ENCODE data around the gene PPP2R5E. TPM values are rescaled to one million over a fixed set of nuclear protein-coding genes. Genes with fewer than 3 reads are reported as not detected.

PPP2R5E gene
- total and polyA plus RNA-seq, 9 of the 15 experiments (the other 6 are each of a cell fraction or from before 2014, with no cell fraction given): 4.2 to 30.3 (median 11.0) TPM

- BruUV-seq (replicated peaks): no TSS peak
- Histone ChIP-seq H3K27ac (ENCODE audit: extremely low read depth, low read depth, low read length) (no peak overlapping the region), H3K36me3 (ENCODE audit: control insufficient read depth, insufficient read depth, low read length) (no peaks in the 10 kb centered on the region), H3K4me3 (no peak overlapping the region), H3K9me3 (replicated peaks; ENCODE audit: control insufficient read depth, insufficient read depth, low read depth, low read length) (no peaks in the 10 kb centered on the region), H4K20me1 (replicated peaks; ENCODE audit: control insufficient read depth, insufficient read depth, low read length) (no peaks in the 10 kb centered on the region), H3K27me3 (ENCODE audit: control insufficient read depth in 2 of 2, insufficient read depth in 2 of 2, low read length in 2 of 2) (no peaks in the 10 kb centered on the region; a peak in 2 of 5 replicates), H3K9ac (ENCODE audit: insufficient read depth in 1 of 2, low read depth in 2 of 2, low read length in 2 of 2) (no peak overlapping the region), H2AFZ (ENCODE audit: low read depth, low read length) (no peak overlapping the region), H3K79me2 (ENCODE audit: control insufficient read depth, insufficient read depth, low read length) (no peaks in the 10 kb centered on the region), H3K9me1 (ENCODE audit: control insufficient read depth, insufficient read depth, low read length) (no peaks in the 10 kb centered on the region), H3K4me2 (ENCODE audit: insufficient read depth, low read length) (no peak overlapping the region), H3K4me1 (replicated peaks in 1 of 2; ENCODE audit: control insufficient read depth in 2 of 2, insufficient read depth in 2 of 2, low read length in 2 of 2) (no peaks in the 10 kb centered on the region)
- ATAC-seq (no peak), DNase-seq (ENCODE audit: extremely low read depth in 1 of 4, low spot score in 3 of 4) (no peak), FAIRE-seq (no peak)
- ChIA-PET POLR2A (no interaction called here), CTCF (ENCODE audit: low intra/inter-chr PET ratio) (no interaction called here)
- no peak for TF ChIP-seq KAT8 (IDR thresholded peaks at IDR 0.05; ENCODE audit: low read depth)
- in situ Hi-C loops (cut with MboI) (no loop called here), intact Hi-C loops (cut with micrococcal nuclease) (no loop called here)
- 0% methylated on average over 4 of the region's 4 CpGs for WGBS (ENCODE audit: insufficient coverage, low coverage, missing lambda C conversion rate)
These were observed 198.8 kb downstream of the PPP2R5E start for GRCh38 chr14:63344336-63344735.

- intact Hi-C loops (cut with micrococcal nuclease): no loop called here
- H3K4me3 ChIP-seq: no peak overlapping the region
- BruUV-seq (replicated peaks): no TSS peak
- no peaks in the 10 kb centered on the region for H3K79me2 ChIP-seq (ENCODE audit: control insufficient read depth, insufficient read depth, low read length)
- no peaks in the 10 kb centered on the region for H3K36me3 ChIP-seq (ENCODE audit: control insufficient read depth, insufficient read depth, low read length)
- FAIRE-seq (no peak), ATAC-seq (no peak), DNase-seq (ENCODE audit: extremely low read depth in 1 of 4, low spot score in 3 of 4) (no peak)
- no peaks in the 10 kb centered on the region; a peak in 2 of 5 replicates for H3K27me3 ChIP-seq (ENCODE audit: control insufficient read depth in 2 of 2, insufficient read depth in 2 of 2, low read length in 2 of 2)
- H3K9me3 ChIP-seq (replicated peaks; ENCODE audit: control insufficient read depth, insufficient read depth, low read depth, low read length): no peaks in the 10 kb centered on the region
- H3K27ac ChIP-seq (ENCODE audit: extremely low read depth, low read depth, low read length): no peak overlapping the region
- no peak overlapping the region for H2AFZ ChIP-seq (ENCODE audit: low read depth, low read length)
- H3K9ac ChIP-seq (ENCODE audit: insufficient read depth in 1 of 2, low read depth in 2 of 2, low read length in 2 of 2): no peak overlapping the region
- ChIA-PET POLR2A (no interaction called here), CTCF (ENCODE audit: low intra/inter-chr PET ratio) (interaction anchor here (0.6 kb wide), 1 partner anchor 1750 kb away, joined by 3 read pairs; no protein-coding TSS in a partner anchor)
- 0% methylated on average over 1 of the region's 1 CpG for WGBS (ENCODE audit: insufficient coverage, low coverage, missing lambda C conversion rate)
- in situ Hi-C loops (cut with MboI): no loop called here
- no peak overlapping the region for H3K4me2 ChIP-seq (ENCODE audit: insufficient read depth, low read length)
- H3K4me1 ChIP-seq (replicated peaks in 1 of 2; ENCODE audit: control insufficient read depth in 2 of 2, insufficient read depth in 2 of 2, low read length in 2 of 2): no peaks in the 10 kb centered on the region
- no peaks in the 10 kb centered on the region for H3K9me1 ChIP-seq (ENCODE audit: control insufficient read depth, insufficient read depth, low read length)
- no peaks in the 10 kb centered on the region for H4K20me1 ChIP-seq (replicated peaks; ENCODE audit: control insufficient read depth, insufficient read depth, low read length)
- TF ChIP-seq CHD7 (IDR thresholded peaks at IDR 0.05; ENCODE audit: low read depth, low read length) (no peak), CREB1 (IDR thresholded peaks at IDR 0.05) (no peak), CREB1 (CRISPR knock-in tag; IDR thresholded peaks at IDR 0.05) (no peak)
These were observed 199.3 kb downstream of the PPP2R5E start for GRCh38 chr14:63343878-63344277.
